Occipital lobe (tissue), 2 donors: ENCODE results near the gene SETBP1. TPM values are rescaled to one million over a fixed set of nuclear protein-coding genes. Genes with fewer than 3 reads are reported as not detected.

Experiments
- DNase-seq: peaks from one replicate; lab custom pipeline; 2025; lab: John Stamatoyannopoulos, UW
- total RNA-seq: library from RNA; depleted of rRNA; stranded (reverse); fragments of >200 nt; gene quantifications from one replicate; pipeline ENCODE4 v1.2.3, GENCODE V29; 2014

Gene SETBP1
- total RNA-seq, 1 donor from 2014 or later = 52.3 TPM

GRCh38 chr18:45023519-45023918 lies 342.8 kb downstream of the SETBP1 start:
- no peak for DNase-seq

GRCh38 chr18:45024357-45025088 lies 343.8 kb downstream of the SETBP1 start:
- DNase-seq = no peak

GRCh38 chr18:45025089-45025450 lies 344.4 kb downstream of the SETBP1 start:
- no peak for DNase-seq

- no peak for DNase-seq
These were observed 345.5 kb downstream of the SETBP1 start for GRCh38 chr18:45026162-45026561.

GRCh38 chr18:45034179-45034578 lies 353.5 kb downstream of the SETBP1 start:
- no peak for DNase-seq

GRCh38 chr18:45037618-45038017 lies 356.9 kb downstream of the SETBP1 start:
- no peak for DNase-seq

GRCh38 chr18:45039376-45039775 lies 358.7 kb downstream of the SETBP1 start:
- no peak for DNase-seq

GRCh38 chr18:45040879-45041278 lies 360.2 kb downstream of the SETBP1 start:
- DNase-seq = no peak

GRCh38 chr18:45044787-45045186 lies 364.1 kb downstream of the SETBP1 start:
- DNase-seq = no peak

- no peak for DNase-seq
These were observed 365.5 kb downstream of the SETBP1 start for GRCh38 chr18:45046228-45046627.

- no peak for DNase-seq
These were observed 366.3 kb downstream of the SETBP1 start for GRCh38 chr18:45046961-45047360.

GRCh38 chr18:45049578-45050319 lies 369.1 kb downstream of the SETBP1 start:
- DNase-seq = no peak

GRCh38 chr18:45050712-45051601 lies 370.3 kb downstream of the SETBP1 start:
- no peak for DNase-seq

- no peak for DNase-seq
These were observed 373.9 kb downstream of the SETBP1 start for GRCh38 chr18:45054636-45055035.

- DNase-seq = no peak
These were observed 375.1 kb downstream of the SETBP1 start for GRCh38 chr18:45055811-45056210.

GRCh38 chr18:45056926-45057325 lies 376.2 kb downstream of the SETBP1 start:
- DNase-seq = no peak

- no peak for DNase-seq
These were observed 377.4 kb downstream of the SETBP1 start for GRCh38 chr18:45057955-45058600.

GRCh38 chr18:45059695-45060094 lies 379.0 kb downstream of the SETBP1 start:
- no peak for DNase-seq

- DNase-seq = no peak
These were observed 379.4 kb downstream of the SETBP1 start for GRCh38 chr18:45060102-45060501.

- DNase-seq = no peak
These were observed 380.7 kb downstream of the SETBP1 start for GRCh38 chr18:45061359-45061758.

- no peak for DNase-seq
These were observed 382.8 kb downstream of the SETBP1 start for GRCh38 chr18:45063246-45064038.
